GM19240 (cell line): ENCODE measurements around the gene ANKRD44.
"Not testable (repeated sequence)": the region's sequence is repeated elsewhere in the genome, so short reads cannot be mapped to it uniquely, and the experiment has no call there.

ENCODE experiments used
- DNase-seq: peaks from one replicate; pipeline ENCODE4 v3.0.0; 2011; ENCODE audit warnings: low spot score; ENCODE audit not compliant: insufficient read length

ANKRD44 gene

DNA sequence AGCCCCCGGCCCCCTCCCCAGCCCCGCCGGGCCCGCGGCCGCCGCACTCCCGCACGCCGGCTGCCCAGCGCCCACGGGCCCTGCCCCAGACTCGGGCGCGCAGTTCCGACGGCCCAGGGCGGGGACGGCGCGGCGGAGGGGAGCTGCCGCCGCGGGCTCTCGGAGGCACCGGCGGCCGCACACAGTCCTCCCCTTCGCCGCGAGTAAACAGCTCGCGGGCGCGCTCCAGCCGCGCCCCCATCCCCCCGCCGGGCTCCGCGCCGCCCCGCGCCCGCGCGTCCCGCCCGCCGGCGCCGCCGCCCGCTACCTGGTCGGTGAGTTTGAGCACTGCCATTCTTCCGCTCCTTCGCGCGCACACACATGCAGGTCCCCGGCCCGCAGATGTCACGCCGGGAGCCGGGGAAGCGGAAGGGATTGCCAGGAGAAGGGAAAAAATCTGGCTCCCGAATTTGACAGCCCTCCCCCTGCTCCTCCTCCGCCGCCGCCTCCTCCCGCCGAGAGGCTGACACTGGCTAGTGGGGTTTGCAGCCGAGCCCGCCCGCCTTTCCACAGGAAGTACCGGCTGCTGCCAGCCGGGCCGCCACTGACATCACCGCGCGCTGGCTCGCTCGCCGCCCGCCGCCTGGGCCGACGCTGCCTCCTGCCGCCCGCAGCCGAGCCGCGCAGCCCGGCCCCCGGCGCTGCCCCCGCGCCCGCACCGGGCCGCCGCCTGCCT, at the start of gene ANKRD44:
Gene ANKRD44, minus strand, starts transcription at position 510 of the 715 bp plus-strand sequence. Its CDS starts 176 bp downstream, at position 334.
- DNase-seq: peak; percentile 84

DNA sequence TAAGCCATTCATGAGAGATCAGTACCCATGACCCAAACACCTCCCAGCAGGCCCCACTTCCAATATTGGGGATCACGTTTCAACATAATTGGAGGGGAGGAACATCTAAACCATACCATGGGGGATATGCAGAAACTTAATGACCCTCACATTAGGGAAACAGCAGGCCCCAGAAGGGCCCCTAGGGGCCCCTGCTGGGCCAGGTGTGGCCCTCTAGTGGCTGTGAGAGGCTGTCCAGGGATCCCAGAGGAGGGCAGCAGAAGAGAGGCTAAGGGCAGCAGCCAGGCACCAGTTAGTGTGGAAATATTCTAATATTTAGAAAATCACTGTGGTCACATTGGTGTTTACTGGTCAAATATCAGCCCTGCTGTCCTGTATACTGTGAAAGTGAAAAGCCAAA, 49.3 kb upstream of the ANKRD44 start:
- DNase-seq: no peak

DNA sequence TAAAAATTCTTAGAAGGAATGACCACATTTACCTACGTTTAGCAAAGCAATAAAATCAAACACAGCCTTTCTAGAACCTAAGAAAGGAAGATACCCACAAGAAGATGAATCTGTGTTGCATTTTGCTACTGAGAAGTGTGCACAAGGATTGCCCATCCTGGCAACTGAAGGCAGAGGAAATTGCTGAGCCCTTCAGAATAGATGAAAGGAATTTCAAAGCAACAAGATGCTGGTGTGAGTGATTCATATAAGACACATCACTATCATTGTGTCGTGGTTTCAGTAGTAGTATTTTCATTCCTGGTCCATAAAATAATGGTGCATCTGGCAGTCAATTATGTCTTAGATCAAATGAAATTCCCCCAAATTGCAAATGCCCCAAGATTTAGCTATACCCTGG, 48.4 kb upstream of the ANKRD44 start:
- DNase-seq: no peak

DNA sequence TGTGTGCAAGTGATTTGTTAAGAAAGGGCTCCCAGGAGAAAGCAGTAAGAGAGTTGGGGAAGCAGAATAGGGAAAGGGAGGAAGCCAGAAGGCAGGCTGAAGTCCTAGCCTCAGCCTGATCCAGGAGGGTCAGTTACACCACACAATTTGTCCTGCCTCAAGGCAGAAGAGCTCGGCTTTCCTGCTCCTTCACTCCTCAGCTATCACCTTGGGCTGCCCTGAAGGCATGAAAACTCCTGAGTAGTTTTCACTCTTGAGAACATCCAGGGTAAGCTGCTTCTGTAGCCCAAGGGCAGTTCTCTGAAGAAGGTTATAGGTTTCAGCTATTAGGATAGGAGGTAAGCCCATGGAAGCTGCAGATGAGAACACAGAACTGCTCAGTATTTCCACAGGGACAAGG, 47.4 kb upstream of the ANKRD44 start:
- DNase-seq: no peak

DNA sequence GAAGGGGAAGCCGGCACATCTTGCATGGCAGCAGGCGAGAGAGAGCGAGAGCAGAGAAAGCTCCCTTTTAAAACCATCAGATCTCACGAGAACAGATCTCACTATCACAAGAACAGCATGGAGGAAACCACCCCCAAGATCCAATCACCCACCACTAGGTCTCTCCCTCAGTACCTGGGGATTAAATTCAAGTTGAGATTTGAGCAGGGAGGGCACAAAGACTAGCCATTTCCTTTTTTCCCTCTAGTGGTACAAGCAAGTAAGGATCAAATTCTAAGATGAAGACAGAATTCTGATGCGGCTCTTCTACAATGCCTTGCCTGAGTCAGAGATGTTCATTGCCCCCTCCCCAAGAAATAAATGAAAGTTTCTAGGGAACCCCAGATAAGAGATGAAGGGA, 45.6 kb upstream of the ANKRD44 start:
- no peak for DNase-seq

DNA sequence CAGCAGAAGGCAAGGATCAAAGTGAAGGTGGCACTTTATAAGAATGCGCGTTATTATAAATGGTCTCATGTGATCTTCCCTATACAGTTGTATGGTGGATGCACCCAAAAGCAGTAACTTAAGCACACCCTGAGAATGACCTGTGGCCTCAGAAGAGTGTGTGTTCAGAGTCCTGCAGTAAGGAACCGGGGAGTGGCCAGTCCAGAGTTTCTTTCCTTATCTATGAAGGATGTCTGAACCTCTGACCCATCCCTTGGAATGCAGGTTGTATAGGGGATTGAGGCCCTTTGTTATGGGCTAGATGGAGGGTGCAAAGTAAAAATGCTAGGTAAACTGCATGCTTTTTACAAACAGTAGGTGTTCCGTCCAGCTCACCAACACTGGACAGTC, 43.6 kb upstream of the ANKRD44 start:
- DNase-seq: no peak

DNA sequence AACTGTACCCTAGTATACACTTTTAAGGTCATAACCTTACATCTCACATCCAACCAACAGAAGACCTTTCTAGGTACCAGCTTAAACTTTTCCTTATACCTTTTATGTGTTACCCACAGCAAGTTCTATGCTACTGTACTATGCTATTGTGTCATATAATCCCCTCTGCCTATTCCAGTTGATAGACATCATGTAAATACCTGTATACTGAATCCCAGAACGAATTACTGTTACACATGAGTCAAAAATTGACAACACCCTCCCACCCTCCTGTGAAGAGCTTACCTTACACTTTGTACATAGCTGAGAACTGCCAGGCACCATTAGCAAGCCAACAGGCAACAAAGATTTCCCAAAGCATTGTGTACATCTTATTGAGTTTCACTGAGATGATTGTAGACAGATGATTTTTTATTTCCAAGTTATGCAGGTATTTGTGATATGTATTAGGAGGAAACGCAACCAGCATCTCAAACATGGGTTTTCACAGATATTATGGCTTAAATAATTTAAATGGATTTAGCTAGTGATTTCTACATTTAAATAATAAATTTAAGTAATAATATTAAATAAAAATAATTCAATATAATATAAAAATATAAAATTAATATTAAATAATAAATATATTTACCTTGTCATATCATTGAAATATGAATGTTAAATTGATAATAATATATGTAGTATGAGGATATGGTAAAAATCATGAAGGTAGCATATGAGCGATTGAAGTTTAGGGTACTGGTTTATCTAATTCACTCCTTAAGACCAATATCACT, 43.0 kb upstream of the ANKRD44 start:
- DNase-seq: no peak

DNA sequence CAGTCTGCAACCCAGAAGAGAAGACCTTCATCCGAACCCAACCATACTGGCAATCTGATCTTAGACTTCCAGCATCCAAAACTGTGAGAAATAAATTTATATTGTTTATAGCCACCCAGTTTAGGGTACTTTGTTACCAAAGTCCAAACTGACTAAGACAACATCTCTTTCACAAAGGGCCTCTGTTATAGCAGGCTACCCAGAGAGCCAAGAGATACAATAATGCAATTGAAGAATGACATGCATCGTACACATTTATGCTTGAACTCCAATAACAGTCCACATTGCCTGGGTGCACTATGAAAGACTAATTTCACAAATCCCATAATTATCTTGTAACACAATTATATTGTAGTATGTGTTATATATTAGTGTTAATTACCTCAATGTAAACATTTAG, 39.1 kb upstream of the ANKRD44 start:
- DNase-seq: no peak

DNA sequence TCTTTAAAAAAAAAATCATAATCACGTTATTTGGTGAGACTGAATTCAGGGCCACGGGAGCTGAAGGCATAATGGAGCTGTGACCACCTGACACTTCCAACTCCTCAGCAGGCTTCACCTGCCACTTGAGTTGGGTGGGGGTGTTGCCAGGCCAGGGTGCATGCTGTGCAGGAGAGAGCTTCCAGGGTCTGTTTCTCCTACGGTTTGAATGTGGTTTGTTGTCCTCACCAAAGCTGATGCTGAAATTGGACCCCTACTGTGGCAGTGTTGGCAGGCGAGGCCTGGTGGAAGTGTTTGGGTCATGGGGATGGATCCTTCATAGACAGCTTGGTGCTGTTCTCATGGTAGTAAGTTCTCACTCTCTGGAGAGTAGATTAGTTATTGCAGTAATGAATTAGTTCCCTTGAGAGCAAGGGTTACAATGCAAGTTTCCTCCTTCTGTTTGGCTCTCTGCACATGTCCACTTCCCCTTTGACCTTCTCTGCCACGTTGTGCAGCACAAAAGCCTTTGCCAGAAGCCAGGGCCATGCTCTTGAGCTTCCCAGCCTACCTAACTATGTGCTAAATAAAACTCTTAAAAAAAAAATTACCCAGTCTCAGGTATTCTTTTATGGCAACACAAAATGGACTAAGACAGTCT, 38.3 kb upstream of the ANKRD44 start:
- no peak for DNase-seq

DNA sequence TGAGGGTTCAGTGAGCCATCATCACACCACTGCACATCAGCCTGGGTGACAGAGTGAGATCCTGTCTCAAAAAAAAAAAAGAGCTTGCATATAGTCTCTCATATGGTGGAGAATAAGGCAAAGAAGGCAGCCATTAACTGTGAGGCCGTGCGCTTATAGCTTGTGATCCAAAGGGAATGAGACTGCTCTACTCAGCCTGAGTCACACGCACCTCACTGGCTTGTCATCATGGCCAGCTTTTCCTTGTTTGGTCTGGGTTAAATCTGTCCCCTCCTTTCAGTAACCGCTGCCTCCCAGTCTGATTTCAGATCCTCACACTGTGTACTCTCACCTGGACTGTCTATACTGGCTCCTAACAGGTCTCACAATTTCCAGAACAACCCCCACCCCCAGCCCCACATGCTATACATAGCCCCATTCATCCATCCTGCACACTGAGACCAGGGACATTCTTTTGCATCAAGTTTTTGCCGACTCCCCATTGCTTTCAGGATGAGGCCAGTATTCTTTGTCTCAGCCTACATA, 35.3 kb upstream of the ANKRD44 start:
- no peak for DNase-seq

DNA sequence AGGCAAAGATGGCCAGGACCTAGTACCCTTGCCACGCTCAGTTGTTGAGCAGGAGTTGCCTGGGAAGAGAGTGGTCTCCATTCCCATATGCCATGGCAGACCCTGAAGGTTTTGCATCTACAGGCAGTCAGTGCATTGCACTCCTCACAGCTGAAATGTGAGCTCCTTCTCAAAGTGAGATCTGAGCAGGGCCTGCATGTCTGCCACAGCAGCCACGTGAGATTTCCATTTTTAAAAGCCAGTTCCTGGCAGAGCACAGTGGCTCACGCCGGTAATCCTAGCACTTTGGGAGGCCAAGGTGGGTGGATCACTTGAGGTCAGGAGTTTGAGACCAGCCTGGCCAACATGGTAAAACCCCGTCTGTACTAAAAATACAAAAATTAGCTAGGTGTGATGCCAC, 33.4 kb upstream of the ANKRD44 start:
- not testable (repeated sequence) for DNase-seq

DNA sequence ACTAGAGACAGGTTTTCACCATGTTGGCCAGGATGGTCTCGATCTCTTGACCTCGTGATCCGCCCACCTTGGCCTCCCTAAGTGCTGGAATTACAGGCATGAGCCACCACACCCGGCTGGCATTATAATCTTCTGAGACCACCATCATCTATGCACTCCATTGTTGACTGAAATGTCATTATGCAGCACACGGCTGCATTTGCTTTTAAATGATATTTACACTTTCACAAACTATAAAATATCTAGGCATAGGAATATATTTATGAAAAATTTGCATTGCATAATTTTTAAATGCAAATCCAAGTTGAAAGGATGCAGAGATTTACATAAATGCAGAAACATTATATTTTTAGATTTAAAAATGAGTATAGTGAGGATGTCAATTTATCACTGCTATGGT, 30.0 kb upstream of the ANKRD44 start:
- no peak for DNase-seq

DNA sequence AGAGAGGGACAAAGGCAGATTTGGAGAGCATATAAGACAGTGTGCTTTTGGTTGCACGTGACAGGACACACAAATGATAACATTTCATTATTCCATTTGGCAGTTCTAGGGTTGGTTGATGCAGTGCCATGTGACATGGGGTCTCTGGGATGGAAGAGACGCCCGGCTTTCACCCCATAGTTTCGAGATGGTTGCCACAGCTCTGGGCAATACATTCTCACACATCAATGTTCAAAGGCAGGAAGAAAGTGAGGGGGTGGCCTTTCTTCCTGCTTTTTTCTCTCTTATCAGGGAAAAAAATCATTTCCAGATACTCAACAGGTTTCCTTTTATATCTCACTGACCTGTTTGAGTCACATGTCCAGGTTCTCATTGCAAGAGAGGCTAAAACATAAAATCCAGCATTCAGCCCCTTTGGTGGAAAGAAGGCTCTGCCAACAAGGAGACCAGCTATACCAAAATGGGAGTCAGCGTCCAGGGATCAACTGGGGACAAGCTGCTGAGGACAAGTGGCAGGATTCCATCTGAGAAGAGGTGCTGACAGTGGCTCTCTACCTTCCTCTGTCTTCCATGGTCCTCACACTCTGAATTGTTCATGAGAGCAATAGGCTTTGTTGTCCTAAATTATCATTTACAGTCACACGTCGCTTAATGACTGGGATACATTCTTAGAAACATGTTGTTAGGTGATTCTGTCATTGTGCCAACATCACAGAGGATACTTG, 29.1 kb upstream of the ANKRD44 start:
- no peak for DNase-seq

DNA sequence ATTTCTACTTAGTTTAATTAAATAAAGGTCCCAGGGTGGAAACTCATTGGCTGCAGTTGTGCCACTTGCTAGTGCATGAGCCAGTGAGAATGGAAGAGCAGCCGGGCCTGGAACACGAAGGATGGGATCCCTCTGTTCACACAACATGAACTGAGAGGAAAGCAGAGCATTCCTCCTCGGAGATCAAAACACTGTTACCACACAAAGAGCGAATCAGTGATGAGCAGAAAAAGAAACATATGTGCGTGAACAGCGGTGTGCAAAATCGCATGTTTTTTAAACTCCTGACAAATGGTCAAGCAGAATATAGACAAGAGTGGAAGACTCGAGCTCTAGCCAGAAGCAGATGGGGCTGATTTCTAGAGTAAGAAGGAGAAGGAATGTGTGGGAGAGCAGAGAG, 28.4 kb upstream of the ANKRD44 start:
- DNase-seq: no peak

DNA sequence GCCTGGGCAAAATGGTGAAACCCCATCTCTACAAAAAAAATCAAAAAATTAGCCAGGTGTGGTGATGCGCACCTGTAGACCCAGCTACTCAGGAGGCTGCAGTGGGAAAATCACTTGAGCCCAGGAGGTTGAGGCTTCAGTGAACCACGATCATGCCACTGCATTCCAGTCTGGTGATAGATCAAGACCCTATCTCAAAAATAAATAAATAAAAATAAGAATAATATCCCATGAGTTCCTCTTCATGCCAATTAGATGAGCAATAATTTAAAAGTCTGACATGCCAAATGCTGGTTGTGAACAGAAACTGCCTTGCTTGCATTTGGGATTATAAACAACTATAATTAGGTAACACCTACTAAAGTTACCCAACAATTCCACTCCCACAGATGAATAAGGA, 22.1 kb upstream of the ANKRD44 start:
- DNase-seq: no peak

DNA sequence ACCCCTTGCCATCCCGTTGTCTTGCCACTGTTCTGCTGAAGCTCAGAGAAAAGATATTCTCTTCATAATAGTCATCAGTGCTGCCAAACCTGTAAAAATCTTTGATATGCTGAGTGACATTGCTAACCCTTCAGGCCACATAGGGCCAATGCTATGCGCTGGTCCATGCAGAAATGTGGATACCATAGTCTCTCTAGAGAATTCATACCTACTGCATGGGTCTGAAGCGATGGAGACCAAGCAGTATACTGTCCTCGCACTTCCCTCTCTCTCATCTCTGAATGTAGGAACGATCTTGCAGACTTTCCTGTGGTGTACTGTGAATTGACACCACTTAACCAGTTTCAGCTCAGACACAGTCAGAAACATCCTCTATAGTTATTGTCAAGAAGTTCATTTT, 17.9 kb upstream of the ANKRD44 start:
- DNase-seq: no peak

DNA sequence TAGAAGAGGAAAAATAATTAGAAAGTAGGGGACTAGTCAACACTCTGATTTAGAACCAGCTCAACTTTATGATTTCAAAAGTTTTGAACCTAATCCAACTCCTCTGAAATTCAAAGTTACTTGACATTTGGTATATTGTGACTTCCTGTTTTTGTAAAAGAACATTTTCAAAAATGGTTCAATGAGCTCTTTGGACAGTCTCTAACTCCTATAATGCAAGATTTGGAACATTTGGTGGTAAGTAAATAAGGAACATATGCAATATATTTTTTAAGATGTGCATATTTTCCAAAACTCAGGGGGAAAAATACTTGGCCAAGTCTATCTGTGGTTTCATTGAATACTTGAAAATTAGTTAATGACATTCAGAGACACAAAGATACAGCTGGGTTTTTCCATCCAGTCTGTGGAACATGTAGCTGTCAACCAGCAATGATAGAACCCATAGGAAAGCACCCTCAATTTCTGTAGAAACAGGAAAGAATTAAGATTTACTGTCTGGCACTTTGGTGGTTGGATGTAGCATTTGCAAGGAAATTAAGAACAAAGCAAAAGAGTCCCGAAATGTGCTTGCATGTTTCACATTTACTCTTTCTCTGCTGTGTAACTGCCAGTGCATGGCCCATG, 17.0 kb upstream of the ANKRD44 start:
- no peak for DNase-seq

DNA sequence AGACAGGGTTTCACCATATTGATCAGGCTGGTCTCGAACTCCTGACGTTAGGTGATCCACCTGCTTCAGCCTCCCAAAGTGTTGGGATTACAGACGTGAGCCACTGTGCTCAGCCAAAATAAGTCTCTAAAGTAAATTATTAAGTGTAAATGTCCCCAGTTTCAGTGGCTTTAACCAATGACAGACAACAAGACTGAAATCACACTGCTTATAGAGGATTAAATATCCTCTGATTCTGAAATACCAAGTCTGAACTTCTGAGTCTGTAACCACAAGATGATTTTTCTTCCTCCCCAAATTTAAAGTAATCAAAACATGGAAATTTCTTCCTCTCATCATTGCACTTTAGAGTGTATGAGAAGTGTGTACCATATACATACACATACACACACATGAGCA, 16.5 kb upstream of the ANKRD44 start:
- no peak for DNase-seq

DNA sequence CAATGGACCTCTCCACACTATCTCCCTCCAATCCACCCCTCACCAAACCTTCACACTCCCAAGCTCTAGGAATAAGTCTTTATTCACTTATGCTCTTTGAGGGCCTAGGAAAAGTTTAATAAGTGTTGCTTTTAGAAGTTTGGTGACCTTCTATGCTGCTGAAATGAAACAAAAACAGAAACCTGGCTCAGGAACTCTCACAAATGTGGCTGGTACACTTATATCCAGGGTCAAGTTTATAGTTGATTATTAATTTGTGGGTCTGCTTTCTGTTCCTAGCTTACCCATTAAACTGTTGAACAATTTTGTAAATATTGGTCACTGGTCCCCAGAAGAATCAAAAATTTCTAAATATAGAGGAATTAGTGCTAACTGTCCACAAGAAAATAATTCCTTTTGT, 14.2 kb upstream of the ANKRD44 start:
- DNase-seq: no peak

DNA sequence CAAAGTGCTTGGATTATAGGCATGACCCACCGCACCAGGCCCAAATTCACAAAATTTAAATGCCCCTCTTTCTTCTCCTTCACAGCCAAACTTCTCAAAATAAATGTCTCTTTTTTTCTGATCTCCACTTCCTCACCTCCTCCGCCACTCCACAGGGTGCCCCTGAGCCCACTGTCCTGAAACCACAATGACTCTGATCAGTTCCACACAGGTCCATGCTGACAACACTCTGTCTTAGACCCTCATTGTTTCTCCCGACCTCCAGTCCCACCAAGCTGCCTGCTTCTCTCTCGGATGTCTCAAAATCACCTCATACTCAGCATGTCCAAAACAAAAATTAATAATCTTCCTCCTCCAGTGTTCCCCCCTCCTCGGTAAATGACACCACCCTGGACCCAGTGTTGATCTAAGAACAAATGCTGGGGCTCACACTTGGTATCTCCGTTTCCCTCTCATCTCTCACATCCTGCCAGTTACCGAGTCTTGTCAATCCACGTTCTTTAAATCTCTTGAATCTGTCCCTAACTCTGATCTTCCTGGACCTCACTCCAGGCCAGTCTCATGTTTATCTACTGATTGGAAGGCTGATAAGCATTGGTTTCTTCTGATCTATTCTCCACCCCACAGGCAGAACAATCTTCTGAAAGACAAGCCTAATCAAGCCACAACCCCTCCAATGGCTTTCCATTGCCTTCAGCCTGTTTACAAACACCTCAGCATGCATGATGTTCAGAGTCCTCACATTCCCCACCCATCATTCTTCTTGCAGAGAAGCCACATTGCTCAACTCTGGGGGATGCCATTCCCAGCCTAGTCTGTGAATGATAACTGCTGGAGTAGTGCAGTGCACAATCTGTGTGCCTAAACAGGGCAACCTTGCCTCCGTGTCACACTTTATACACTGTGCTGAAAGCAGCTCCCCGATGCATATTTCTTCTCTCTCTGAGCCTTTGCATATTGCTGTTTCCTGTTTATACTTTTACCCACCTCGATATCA, 12.4 kb upstream of the ANKRD44 start:
- no peak for DNase-seq
